Measurements from ENCODE around the gene TRMT2A.

The TRMT2A gene

GRCh38 chr22:20148414-20148813 lies 31.4 kb upstream of the TRMT2A start:
- no peaks in the 10 kb centered on the region for H3F3A ChIP-seq (ENCODE audit: insufficient read depth)
- H3K36me3 ChIP-seq (ENCODE audit: low read length), result no peaks in the 10 kb centered on the region
- no peaks in the 10 kb centered on the region for H3K79me2 ChIP-seq (ENCODE audit: insufficient read depth, low read length)
- no peaks in the 10 kb centered on the region for H3K9me2 ChIP-seq (replicated peaks; ENCODE audit: insufficient read depth, low read length)
- no peak overlapping the region for H3K9ac ChIP-seq (ENCODE audit: low read length)
- H3K27ac ChIP-seq (ENCODE audit: low read depth, low read length), result no peak overlapping the region
- no peak overlapping the region for H2AFZ ChIP-seq (ENCODE audit: low read depth, low read length, severe bottlenecking)
- H3K27me3 ChIP-seq (ENCODE audit: low read length), result no peaks in the 10 kb centered on the region
- TF ChIP-seq CTCF (IDR thresholded peaks at IDR 0.05; ENCODE audit: insufficient read depth, low read length, poor library complexity, severe bottlenecking), result no peak
- H3K4me3 ChIP-seq (ENCODE audit: insufficient read depth, low read length, poor library complexity, severe bottlenecking), result no peak overlapping the region
- H3K4me2 ChIP-seq (ENCODE audit: low read depth, low read length, poor library complexity, severe bottlenecking), result no peak overlapping the region
- H4K20me1 ChIP-seq (ENCODE audit: low read depth, low read length), result no peaks in the 10 kb centered on the region
- H3K9me3 ChIP-seq (ENCODE audit: insufficient read depth, low read length), result no peaks in the 10 kb centered on the region

GRCh38 chr22:20147237-20147988 lies 30.4 kb upstream of the TRMT2A start:
- Histone ChIP-seq H3K4me2 (ENCODE audit: low read depth, low read length, poor library complexity, severe bottlenecking) (no peak overlapping the region), H2AFZ (ENCODE audit: low read depth, low read length, severe bottlenecking) (no peak overlapping the region), H3K4me3 (ENCODE audit: insufficient read depth, low read length, poor library complexity, severe bottlenecking) (no peak overlapping the region), H3K9ac (ENCODE audit: low read length) (no peak overlapping the region), H3F3A (ENCODE audit: insufficient read depth) (no peaks in the 10 kb centered on the region), H3K79me2 (ENCODE audit: insufficient read depth, low read length) (no peaks in the 10 kb centered on the region), H3K9me3 (ENCODE audit: insufficient read depth, low read length) (no peaks in the 10 kb centered on the region), H3K27me3 (ENCODE audit: low read length) (no peaks in the 10 kb centered on the region), H3K9me2 (replicated peaks; ENCODE audit: insufficient read depth, low read length) (no peaks in the 10 kb centered on the region), H3K36me3 (ENCODE audit: low read length) (no peaks in the 10 kb centered on the region), H4K20me1 (ENCODE audit: low read depth, low read length) (no peaks in the 10 kb centered on the region), H3K27ac (ENCODE audit: low read depth, low read length) (no peak overlapping the region)
- TF ChIP-seq CTCF (IDR thresholded peaks at IDR 0.05; ENCODE audit: insufficient read depth, low read length, poor library complexity, severe bottlenecking) (no peak), EZH2phosphoT487 (conservative IDR thresholded peaks at IDR 0.05; ENCODE audit: low read length) (no peak)

- TF ChIP-seq CTCF (IDR thresholded peaks at IDR 0.05; ENCODE audit: insufficient read depth, low read length, poor library complexity, severe bottlenecking) (no peak), EZH2phosphoT487 (conservative IDR thresholded peaks at IDR 0.05; ENCODE audit: low read length) (no peak)
- Histone ChIP-seq H3K9me3 (ENCODE audit: insufficient read depth, low read length) (no peaks in the 10 kb centered on the region), H3K9ac (ENCODE audit: low read length) (no peak overlapping the region), H3K27me3 (ENCODE audit: low read length) (no peaks in the 10 kb centered on the region), H3K27ac (ENCODE audit: low read depth, low read length) (no peak overlapping the region), H3F3A (ENCODE audit: insufficient read depth) (no peaks in the 10 kb centered on the region), H4K20me1 (ENCODE audit: low read depth, low read length) (no peaks in the 10 kb centered on the region), H3K4me2 (ENCODE audit: low read depth, low read length, poor library complexity, severe bottlenecking) (no peak overlapping the region), H3K36me3 (ENCODE audit: low read length) (no peaks in the 10 kb centered on the region), H2AFZ (ENCODE audit: low read depth, low read length, severe bottlenecking) (no peak overlapping the region), H3K79me2 (ENCODE audit: insufficient read depth, low read length) (no peaks in the 10 kb centered on the region), H3K4me3 (ENCODE audit: insufficient read depth, low read length, poor library complexity, severe bottlenecking) (no peak overlapping the region), H3K9me2 (replicated peaks; ENCODE audit: insufficient read depth, low read length) (no peaks in the 10 kb centered on the region)
Observed at GRCh38 chr22:20146777-20147176, 29.8 kb upstream of the TRMT2A start.

Data from SU-DHL-6 (cell line).